GM12892 (cell line): ENCODE measurements around the gene RAB31.

Experiments used
- POLR2A ChIP-seq: IDR thresholded peaks from 2 replicates; pipeline ENCODE4 v1.6.1; 2011; ENCODE audit warnings: low read depth, low read length, control low read depth
- POLR2AphosphoS5 ChIP-seq: IDR thresholded peaks from 2 replicates; pipeline ENCODE4 v1.6.1; 2011; ENCODE audit warnings: low read depth, low read length, control low read depth

GRCh38 chr18:9715088-9715343 lies 6.9 kb downstream of the RAB31 start:
- TF ChIP-seq POLR2A (no peak), POLR2AphosphoS5 (no peak)
